Measurements from ENCODE around the gene AGXT2.

- TF ChIP-seq, protein P1, sequence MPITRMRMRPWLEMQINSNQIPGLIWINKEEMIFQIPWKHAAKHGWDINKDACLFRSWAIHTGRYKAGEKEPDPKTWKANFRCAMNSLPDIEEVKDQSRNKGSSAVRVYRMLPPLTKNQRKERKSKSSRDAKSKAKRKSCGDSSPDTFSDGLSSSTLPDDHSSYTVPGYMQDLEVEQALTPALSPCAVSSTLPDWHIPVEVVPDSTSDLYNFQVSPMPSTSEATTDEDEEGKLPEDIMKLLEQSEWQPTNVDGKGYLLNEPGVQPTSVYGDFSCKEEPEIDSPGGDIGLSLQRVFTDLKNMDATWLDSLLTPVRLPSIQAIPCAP (CRISPR knock-in tag; IDR thresholded peaks at IDR 0.05; ENCODE audit: low read depth): no peak
- TF ChIP-seq MNT (IDR thresholded peaks at IDR 0.05): no peak
- TF ChIP-seq PBX3 (CRISPR knock-in tag; IDR thresholded peaks at IDR 0.05; ENCODE audit: borderline replicate concordance): no peak
- no peak for TF ChIP-seq CTCF (CRISPR knock-in tag; IDR thresholded peaks at IDR 0.05)
- TF ChIP-seq JUNB (CRISPR knock-in tag; IDR thresholded peaks at IDR 0.05; ENCODE audit: borderline replicate concordance): no peak
- TF ChIP-seq GTF2F1 (IDR thresholded peaks at IDR 0.05; ENCODE audit: low read length): no peak
Measured at GRCh38 chr5:35029333-35029732, 18.4 kb downstream of the AGXT2 start.
